Chondrocyte (in vitro differentiated cells): ENCODE data around the gene CELF3. TPM values are rescaled to one million over a fixed set of nuclear protein-coding genes. Genes with fewer than 3 reads are reported as not detected.

Experiments
- DNase-seq: peaks from one replicate; pipeline ENCODE4 v3.0.0; 2021; ENCODE audit warnings: mixed read lengths, low spot score
- H3K27ac Mint-ChIP-seq: one replicate; pipeline ENCODE4 v1.8.0; 2021; ENCODE audit warnings: mild to moderate bottlenecking, moderate library complexity, mixed read lengths; ENCODE audit not compliant: unreplicated experiment
- H3K27me3 Mint-ChIP-seq: 2 replicates; pipeline ENCODE4 v1.8.0; 2021; ENCODE audit warnings: low read depth, mixed read lengths
- H3K36me3 Mint-ChIP-seq: 2 replicates; pipeline ENCODE4 v1.8.0; 2021; ENCODE audit warnings: low read depth, mixed read lengths
- H3K4me1 Mint-ChIP-seq: 2 replicates; pipeline ENCODE4 v1.8.0; 2021; ENCODE audit warnings: low read depth, mild to moderate bottlenecking, mixed read lengths
- H3K4me3 Mint-ChIP-seq: one replicate; pipeline ENCODE4 v1.8.0; 2021; ENCODE audit warnings: mild to moderate bottlenecking, moderate library complexity, mixed read lengths; ENCODE audit not compliant: unreplicated experiment
- H3K9me3 Mint-ChIP-seq: 2 replicates; pipeline ENCODE4 v1.8.0; 2021; ENCODE audit warnings: low read depth, mixed read lengths
- CTCF ChIP-seq: fragments of 200-600 bp; sonication (generic); IDR thresholded peaks from 2 replicates; pipeline ENCODE4 v1.5.0; 2021; ENCODE audit warnings: antibody characterized with exemption, mild to moderate bottlenecking, moderate library complexity
- total RNA-seq: library from RNA; stranded (reverse); gene quantifications from 3 replicates; pipeline ENCODE4 v1.2.1, GENCODE V29; 2021

The CELF3 gene
- total RNA-seq, 1 donor from 2014 or later, result not detected

- Mint-ChIP-seq H3K4me3 (no peak overlapping the region), H3K27ac (no peak overlapping the region), H3K4me1 (peaks cover 16% of the 10 kb centered on the region), H3K27me3 (no peaks in the 10 kb centered on the region), H3K9me3 (no peaks in the 10 kb centered on the region), H3K36me3 (peaks cover 20% of the 10 kb centered on the region)
- TF ChIP-seq CTCF, result no peak
- DNase-seq, result no peak
These were observed 42.6 kb upstream of the CELF3 start for GRCh38 chr1:151759241-151759640.

- no peak for TF ChIP-seq CTCF
- peaks cover 15% of the 10 kb centered on the region for H3K36me3 Mint-ChIP-seq
- H3K27me3 Mint-ChIP-seq, result peaks cover 3% of the 10 kb centered on the region
- H3K9me3 Mint-ChIP-seq, result no peaks in the 10 kb centered on the region
- H3K27ac Mint-ChIP-seq, result no peak overlapping the region
- no peak for DNase-seq
- no peak overlapping the region for H3K4me3 Mint-ChIP-seq
- H3K4me1 Mint-ChIP-seq, result no peaks in the 10 kb centered on the region
These were observed 39.7 kb upstream of the CELF3 start for GRCh38 chr1:151756291-151756690.

- H3K9me3 Mint-ChIP-seq, result peaks cover 6% of the 10 kb centered on the region
- no peak for DNase-seq
- no peak overlapping the region for H3K27ac Mint-ChIP-seq
- H3K36me3 Mint-ChIP-seq, result no peaks in the 10 kb centered on the region
- H3K4me3 Mint-ChIP-seq, result no peak overlapping the region
- H3K27me3 Mint-ChIP-seq, result peaks cover 38% of the 10 kb centered on the region
- no peak for TF ChIP-seq CTCF
- H3K4me1 Mint-ChIP-seq, result no peaks in the 10 kb centered on the region
These were observed 24.9 kb upstream of the CELF3 start for GRCh38 chr1:151741516-151741915.

GRCh38 chr1:151739590-151740355 is 23.2 kb upstream of the CELF3 start:
- H3K27me3 Mint-ChIP-seq, result peaks cover 25% of the 10 kb centered on the region
- H3K4me1 Mint-ChIP-seq, result peaks cover 5% of the 10 kb centered on the region
- no peak for TF ChIP-seq CTCF
- no peak for DNase-seq
- H3K27ac Mint-ChIP-seq, result no peak overlapping the region
- H3K4me3 Mint-ChIP-seq, result no peak overlapping the region
- H3K9me3 Mint-ChIP-seq, result peaks cover 6% of the 10 kb centered on the region
- H3K36me3 Mint-ChIP-seq, result no peaks in the 10 kb centered on the region

GRCh38 chr1:151737479-151737878 is 20.9 kb upstream of the CELF3 start:
- TF ChIP-seq CTCF, result no peak
- Mint-ChIP-seq H3K4me3 (no peak overlapping the region), H3K27ac (no peak overlapping the region), H3K4me1 (peaks cover 5% of the 10 kb centered on the region), H3K9me3 (peaks cover 6% of the 10 kb centered on the region), H3K36me3 (no peaks in the 10 kb centered on the region), H3K27me3 (peaks cover 8% of the 10 kb centered on the region)
- DNase-seq, result no peak
